Stimulated activated CD4-positive, alpha-beta T cell treated with anti-CD3 and anti-CD28 coated beads, Interleukin-15, amount 100 ng/mL, for 48 hours (primary cell): ENCODE measurements around the gene DYSF.
"Not testable (repeated sequence)": the region's sequence is repeated elsewhere in the genome, so short reads cannot be mapped to it uniquely, and the experiment has no call there.

Experiments used
- DNase-seq, 2 donors: peaks; one replicate each; pipeline ENCODE4 v3.0.0-alpha.2; 2020; ENCODE audit warnings: low read depth in 2 of 2

The DYSF gene

DNA sequence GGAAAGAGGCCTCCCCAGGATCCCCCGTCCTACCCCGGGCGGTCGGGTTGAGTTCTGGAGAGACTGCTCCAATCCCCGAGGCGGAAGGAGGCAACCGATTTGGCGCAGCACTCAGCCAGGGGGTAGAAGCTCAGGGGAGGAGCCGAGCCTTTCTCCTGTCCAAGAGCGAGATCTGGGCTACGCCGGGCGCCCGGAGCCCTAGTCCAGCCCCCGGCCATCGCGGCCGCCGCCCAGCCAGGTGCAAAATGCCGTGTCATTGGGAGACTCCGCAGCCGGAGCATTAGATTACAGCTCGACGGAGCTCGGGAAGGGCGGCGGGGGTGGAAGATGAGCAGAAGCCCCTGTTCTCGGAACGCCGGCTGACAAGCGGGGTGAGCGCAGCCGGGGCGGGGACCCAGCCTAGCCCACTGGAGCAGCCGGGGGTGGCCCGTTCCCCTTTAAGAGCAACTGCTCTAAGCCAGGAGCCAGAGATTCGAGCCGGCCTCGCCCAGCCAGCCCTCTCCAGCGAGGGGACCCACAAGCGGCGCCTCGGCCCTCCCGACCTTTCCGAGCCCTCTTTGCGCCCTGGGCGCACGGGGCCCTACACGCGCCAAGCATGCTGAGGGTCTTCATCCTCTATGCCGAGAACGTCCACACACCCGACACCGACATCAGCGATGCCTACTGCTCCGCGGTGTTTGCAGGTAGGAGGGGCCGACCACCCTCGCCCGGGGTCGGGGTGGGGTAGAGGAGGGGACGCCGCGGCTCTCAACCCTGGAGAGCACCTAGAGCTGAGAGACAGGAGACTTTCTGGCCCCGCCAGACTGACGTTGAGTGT is at the start of gene DYSF:
TSS of gene DYSF (plus strand) at position 158 of the 817 bp plus-strand sequence.
- no peak for DNase-seq

DNA sequence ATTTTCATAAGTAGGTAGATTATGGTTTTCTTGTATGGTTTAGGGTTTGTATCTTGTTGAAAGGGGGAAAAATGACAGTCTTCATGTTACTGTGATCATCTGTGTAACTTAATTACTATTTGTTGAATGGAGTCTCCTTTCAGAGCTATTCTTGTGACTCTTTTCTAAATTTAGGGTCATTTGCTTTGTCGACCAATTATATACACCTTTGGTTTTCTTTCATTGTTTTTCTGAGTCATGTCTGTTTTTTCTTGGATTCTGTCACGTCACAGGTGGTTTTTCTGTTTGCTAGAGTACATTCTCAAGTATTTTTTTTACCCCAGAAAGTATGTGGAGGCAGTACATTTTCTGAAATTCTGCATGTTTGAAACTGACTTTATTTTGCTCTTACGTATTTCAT is 43.8 kb upstream of the DYSF start:
- DNase-seq: no peak

DNA sequence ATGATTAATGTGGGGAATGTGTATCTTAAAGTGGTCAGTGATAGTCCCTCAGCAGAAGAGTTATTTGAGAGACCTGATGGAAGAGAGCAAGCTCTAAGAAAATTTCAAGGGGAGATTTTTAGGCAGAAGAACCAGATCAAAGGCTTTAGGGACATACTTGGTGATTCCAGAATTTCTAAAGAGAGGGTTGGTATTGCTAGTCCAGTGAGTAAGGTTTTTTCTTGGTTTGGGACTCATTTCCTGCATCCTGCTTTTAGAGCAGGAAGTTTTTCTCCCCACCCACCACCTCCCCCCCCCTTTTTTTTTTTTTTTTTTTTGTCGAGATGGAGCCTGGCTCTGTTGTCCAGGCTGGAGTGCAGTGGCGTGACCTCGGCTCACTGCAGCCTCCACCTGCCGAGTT is 42.7 kb upstream of the DYSF start:
- no peak for DNase-seq

DNA sequence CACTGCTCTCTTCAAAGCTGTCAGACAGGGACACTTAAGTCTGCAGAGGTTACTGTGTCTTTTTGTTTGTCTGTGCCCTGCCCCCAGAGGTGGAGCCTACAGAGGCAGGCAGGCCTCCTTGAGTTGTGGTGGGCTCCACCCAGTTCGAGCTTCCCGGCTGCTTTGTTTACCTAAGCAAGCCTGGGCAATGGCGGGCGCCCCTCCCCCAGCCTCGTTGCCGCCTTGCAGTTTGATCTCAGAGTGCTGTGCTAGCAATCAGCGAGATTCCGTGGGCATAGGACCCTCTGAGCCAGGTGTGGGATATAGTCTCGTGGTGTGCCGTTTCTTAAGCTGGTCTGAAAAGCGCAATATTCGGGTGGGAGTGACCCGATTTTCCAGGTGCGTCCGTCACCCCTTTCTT is 36.5 kb upstream of the DYSF start:
- DNase-seq: not testable (repeated sequence)

DNA sequence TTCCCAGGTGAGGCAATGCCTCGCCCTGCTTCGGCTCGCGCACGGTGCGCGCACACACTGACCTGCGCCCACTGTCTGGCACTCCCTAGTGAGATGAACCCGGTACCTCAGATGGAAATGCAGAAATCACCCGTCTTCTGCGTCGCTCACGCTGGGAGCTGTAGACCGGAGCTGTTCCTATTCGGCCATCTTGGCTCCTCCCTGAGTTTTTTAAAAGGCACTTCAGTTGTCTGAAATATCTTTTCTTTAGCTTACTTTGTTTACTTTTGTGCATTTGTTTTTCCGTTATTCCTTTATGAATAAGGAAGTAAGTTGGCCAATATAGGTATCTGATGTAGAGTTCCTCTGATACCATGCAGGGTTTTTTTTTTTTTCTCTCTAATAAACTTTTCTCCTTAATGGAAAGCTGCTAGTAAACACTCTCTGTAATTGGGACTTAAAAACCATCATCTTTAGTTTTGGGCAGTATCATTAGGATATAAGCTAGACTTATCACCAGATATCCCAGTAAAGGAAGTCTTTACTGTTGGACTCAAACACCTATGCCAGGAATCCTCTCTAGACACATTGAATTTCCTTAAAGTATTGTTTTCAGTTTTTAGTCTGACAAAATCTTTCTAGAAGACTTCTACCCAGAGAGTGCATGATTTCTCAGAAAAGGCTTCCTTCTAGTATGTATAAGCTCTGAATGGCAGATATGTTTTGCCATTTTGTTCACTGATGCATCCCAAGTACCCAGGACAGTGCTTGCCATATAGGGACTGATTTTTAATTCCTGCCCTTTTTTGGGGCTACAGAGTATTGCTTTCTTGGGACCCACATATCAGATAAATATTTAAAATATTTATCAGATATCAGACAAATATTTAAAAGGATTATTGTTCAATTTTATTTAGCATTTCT is 35.8 kb upstream of the DYSF start:
- DNase-seq: no peak

DNA sequence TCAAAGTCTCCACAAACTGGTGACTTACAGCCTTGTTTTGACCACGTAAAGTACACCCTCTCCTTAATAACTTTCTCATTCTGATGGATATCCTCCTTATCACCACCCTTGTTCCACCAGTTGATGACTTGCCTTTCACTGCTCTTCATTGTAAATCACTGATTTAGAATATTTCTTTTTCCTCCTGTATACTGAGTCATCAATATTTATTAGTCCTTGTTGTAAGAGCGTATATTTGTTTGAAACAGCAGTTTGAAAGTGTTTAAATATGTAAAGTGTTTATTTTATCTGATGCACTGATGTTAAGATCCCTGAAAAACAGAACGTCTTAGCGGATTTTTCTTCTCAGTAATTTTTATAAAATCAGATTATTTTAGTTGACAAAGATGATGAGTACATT is 34.2 kb upstream of the DYSF start:
- no peak for DNase-seq

DNA sequence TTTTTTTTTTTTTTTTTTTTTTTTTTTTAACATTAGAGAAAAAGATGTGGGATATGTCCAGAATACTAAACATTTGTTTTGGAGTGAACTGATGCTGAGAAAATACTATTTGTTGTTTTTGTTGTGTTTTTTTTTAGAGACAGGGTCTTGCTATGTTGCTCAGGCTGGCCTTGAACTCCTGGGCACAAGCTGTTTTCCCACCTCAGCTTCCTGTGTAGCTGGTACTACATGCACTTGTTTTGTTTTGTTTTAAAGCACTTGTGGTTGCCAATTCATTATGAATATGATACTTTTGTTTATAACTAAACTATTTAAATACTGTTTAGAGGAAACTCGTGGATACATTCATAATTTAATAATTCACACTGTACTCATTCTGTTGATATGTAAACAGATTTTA is 33.4 kb upstream of the DYSF start:
- no peak for DNase-seq

DNA sequence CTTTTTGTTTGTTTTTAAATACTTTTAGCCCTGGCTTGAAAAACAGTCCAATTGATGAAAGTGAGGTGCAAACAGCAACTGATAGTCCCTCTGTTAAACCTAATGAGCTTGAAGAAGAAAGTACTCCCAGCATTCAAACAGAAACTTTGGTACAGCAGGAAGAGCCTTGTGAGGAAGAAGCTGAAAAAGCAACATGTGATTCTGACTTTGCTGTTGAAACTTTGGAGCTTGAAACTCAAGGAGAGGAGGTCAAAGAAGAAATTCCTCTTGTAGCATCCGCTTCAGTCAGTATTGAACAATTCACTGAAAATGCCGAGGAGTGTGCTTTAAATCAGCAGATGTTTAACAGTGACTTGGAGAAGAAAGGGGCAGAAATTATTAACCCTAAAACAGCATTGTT is 30.6 kb upstream of the DYSF start:
- DNase-seq: no peak

DNA sequence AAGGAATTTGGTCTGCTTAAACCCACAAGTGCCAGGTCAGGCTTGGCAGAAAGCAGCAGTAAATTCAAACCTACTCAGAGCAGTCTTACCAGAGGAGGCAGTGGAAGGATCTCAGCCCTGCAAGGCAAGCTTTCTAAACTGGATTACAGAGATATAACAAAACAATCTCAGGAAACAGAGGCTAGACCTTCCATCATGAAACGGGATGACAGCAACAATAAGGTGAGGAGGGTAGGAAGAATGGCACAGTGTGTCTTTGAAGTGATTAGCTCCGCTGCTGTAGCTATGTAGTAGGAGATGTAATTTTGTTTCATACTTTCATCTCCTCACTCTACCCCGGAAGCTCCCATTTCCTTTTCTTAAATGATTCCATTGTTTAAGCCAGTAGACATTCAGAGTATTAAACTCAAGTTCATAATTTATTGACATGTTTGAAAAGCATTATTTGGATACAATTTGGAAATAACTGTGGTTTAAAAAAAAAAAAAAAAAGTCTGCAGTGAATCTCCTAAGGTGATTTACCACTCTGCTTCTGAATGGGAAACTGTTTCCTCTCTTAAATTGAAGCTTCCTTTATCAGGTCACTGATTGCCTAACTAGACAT is 29.4 kb upstream of the DYSF start:
- DNase-seq: no peak

DNA sequence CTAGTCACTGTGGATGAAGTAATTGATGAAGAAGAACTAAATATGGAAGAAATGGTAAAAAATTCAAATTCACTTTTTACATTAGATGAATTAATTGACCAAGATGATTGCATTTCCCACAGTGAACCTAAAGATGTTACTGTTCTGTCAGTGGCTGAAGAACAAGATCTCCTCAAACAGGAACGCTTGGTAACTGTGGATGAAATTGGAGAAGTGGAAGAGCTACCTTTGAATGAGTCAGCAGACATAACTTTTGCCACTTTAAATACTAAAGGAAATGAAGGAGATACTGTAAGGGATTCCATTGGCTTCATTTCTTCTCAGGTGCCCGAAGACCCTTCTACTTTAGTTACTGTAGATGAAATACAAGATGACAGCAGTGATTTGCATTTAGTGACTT is 26.6 kb upstream of the DYSF start:
- no peak for DNase-seq

DNA sequence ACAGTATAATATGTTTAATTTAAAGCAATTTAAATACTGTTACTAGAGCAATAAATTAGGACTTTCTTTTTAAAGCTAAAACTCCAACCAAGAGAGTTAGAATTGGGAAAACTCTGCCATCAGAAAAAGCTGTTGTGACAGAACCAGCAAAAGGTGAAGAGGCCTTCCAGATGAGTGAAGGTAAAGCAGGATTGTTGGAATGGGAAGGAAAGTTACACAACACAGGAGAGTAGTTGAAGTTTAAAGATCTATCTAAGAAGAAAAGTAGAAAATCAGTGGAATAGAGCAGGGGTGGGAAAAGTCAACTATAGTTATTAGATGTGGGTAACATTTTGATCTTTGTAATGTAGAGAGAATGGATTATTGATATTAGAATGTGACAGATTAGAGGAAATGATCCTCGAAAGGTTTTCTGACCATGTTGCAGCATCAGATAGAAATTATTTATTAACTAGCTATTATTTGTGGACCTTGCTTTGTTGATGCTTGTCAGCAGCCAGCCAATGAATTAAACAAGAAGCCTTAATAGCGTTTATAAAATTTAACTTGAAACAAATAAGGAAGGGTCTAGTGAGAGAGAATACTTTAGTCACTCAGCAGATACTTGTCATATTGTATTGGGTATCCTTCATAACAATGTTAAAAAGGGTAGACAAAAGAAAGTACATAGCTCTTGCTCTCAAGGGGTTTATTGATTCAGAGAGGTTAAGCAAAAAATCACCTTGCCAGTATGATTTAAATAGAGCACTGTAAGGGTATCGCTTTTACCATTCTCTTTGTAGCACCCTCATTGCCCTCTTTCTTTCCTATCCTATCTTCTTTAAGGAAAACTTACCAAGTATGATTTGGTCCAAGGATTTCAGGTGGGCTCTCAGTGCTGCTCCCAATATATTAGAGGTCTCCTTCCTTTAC is 24.6 kb upstream of the DYSF start:
- DNase-seq: no peak

DNA sequence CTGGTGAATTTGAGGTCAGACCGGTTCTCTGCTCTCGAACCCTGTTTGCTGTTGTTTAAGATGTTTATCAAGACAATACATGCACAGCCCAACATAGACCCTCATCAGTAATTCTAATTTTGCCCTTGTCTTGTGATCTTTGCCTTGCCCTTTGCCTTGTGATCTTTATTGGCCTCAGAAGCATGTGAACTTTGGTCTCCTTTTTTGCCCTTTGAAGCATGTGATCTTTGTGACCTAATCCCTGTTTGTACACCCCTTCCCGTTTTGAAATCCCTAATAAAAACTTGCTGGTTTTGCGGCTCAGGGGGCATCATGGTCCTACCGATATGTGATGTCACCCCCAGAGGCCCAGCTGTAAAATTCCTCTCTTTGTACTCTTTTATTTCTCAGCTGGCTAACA is 8.2 kb upstream of the DYSF start:
- DNase-seq: not testable (repeated sequence)

DNA sequence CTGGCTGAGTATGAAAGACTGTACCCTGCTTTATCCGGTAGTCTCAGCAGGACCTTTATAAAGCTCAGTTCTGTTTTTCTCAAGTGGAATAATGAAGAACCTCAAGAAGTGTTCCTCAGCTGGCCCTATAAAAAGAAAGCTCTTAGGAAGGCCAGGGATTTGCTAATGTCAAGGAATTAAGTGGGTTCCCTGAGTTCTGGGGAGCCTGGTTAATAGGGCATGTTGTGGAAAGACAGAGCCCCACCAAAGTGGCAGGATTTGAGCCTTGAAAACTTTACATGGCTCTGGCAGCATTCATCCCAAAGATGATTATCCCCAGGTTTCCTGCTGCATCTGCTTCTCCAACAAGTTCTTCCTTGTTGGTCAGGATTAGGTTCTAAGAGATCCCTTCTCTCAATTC is 6.9 kb upstream of the DYSF start:
- DNase-seq: no peak

DNA sequence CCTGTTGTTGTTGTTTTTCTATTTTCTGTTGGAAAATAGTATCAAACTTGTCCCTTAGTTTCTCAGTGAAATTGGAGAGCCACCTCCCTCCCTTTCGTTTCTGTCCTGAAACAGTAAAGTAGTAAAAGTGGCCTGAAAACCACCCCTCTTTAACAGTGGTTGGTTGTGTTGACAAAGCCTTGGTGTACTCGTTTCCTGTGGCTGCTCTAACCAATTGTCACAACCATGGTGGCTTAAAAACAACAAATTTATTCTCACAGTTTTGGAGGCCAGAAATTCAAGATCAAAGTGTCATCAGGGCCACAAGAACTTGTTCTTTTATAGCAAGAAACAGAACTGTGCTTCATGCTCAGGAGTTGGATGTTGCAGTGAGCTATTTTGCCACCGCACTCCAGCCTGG is 4.0 kb upstream of the DYSF start:
- DNase-seq: no peak

DNA sequence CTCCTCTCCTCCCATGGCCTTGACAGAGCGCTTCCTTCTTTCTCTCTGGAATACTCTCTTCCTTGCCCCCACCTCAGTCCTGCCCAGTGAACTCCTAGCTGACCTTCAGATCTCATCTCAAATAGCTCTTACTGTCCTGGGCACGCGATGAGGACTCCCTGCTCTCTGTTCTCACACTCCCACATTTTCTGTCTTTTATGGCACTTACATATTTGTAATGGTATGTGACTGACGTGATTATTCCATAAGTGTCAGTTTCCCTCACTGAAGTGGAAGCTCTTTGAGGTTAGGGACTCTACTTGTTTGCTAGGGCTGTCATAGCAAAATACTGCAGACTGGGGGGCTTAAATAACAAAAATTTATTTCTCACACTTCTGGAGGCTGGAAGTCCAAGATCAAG is 1.7 kb upstream of the DYSF start:
- no peak for DNase-seq

DNA sequence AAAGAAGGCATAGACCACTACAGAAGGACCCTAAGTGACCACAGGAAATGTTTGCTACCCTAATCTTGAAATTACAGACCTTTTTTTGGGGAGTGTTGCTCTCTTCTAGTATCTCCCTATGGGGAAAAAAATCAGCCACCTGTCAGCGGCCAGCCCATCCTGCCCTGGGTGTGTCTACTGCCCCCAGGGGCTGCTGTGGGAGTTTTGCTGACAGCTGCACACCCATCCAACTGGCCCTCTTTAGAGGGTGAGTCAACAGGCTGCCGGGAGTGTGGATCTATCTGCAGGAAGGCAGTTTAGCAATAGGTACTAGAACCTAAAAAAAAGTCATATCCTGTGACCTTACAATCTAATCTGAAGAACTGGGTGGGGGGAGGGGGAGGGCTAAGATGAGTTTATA is 796 bp upstream of the DYSF start:
- peak in 1 of 2 donors; percentile 12 for DNase-seq

DNA sequence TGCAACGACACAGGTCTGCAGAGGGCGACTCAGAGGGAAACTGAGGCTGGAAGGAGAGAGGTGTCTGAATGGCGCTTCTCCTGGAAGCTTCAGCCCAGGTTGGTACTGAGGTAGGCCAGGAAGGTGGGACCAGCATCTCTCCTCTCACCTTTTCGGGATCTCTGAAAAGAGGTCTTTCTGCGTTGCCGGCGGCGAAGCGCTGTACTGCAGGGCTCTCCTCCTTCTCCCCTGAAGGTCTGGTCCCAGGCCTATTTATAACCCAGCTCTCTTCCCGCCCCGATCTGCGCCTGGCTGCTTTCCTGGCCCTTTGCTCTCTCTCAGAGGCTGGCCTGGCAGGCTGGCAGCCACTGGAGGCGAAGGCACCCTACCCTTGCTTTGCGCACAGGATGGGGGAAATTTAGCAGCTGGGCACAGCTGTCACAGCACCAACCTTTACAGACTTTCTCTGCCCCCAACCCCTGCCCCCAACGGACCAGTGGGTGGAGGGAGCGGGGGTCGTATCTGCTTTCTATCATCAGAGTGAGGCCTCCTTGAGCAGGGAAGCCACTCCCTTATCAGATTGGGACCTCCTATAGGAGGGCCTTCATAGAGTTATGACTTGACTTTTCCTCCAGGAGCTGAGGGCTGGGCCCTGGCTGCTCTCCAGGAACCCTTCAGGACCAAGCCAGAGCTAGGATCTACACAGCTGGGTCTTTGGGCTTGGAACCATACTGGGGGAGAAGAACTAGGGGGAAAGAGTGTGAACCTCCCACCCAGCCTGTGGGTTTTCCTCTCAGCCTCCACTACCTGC is 1.1 kb downstream of the DYSF start:
- DNase-seq: no peak

DNA sequence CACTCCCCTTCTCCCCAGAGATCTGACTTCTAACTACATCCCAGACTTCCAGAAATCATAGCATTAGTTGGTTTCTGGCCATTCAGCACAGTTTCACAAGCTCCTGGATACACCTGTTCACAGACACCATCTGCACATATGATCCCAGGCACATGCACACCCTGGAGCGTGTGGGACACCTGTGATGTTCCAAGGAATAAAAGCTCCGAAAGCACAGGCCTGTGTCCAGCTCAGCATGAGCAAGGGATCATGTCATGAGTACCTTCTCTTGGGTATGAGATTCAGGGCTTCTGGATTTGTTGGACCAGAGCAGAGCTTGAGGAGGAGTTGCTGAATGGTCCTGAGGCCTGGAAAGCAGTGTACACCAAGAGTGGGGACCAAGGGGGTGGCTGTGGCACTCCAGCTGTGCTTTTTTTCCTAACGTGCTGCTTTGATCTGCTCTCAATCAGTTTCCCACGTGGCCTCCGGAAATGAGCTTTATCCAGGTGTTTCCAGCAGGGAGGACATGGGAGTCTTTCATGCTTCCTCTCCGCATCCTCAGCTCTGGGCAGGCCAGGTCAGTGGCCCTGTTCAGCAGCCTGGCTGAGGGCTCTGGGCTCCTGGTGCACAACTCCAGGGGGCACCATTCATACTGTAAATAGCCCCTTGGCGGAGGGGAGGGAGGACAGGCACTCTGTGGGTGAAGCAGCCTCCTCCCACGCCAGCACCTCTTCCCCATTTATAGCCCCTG is 1.8 kb downstream of the DYSF start:
- DNase-seq: no peak

DNA sequence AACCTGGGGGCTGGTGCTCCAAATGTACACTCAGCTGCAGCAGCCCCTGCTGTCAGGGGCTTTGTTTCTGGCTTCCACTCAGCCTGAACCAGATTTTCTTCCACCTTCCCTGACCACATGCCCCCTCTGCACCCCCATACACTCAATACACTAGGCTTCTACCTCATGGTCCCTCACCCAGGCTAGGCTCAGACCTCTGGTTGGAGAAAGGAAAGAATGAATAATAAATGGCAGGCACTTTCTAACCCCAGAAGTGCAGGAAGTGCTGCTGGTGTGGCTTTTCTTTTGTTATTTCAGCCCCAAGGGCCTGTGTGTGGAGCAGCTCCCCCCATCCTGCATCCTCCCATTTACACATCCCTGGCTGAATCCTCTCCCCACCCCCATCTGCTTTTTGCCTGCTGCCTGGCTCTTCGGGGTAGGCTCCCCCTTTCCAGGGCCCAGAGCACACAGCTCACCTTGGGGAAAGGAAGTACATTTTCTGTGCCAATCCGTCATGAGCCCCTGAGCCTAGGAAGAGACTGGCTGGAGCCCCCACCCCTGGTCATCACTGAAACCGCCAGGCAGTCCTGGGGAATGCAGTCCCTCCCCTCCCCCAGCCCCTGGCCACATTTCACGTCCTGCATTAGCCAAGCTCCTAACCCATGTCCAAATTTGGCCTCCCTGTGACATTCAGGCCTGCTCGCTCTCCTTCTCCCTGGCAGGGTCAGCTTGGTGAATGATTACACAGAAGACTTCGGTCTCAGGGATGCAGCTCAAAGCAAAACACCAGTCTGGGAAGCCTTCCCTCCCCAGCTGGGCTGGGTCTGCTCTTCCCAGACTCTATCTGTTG is 2.6 kb downstream of the DYSF start:
- DNase-seq: no peak
